Mammary epithelial cell (primary cell): ENCODE measurements around the gene KRT37.

Source experiments
- CTCF ChIP-seq, 2 donors: IDR thresholded peaks in 1 of 2; conservative IDR thresholded peaks in 1 of 2; 2 replicates each; pipeline ENCODE4 v1.5.1; 2011 to 2012; ENCODE audit warnings: inconsistent platforms in 2 of 2, low read length in 2 of 2, mild to moderate bottlenecking in 2 of 2, control low read depth in 1 of 2, low read depth in 1 of 2; ENCODE audit not compliant: insufficient read depth in 1 of 2; ENCODE audit errors: extremely low read depth in 1 of 2
- EZH2 ChIP-seq: IDR thresholded peaks from 2 replicates; pipeline ENCODE4 v1.6.1; 2012; ENCODE audit warnings: low read length, inconsistent platforms, borderline replicate concordance

GRCh38 chr17:41456204-41456603, 31.8 kb upstream of the KRT37 start:
- no peak for TF ChIP-seq EZH2
- peak in 1 of 2 donors; percentile 50 for TF ChIP-seq CTCF (conservative IDR thresholded peaks at IDR 0.05 in 1 of 2, IDR thresholded peaks at IDR 0.05 in 1 of 2; ENCODE audit: extremely low read depth in 1 of 2, insufficient read depth in 1 of 2, low read depth in 1 of 2, low read length in 2 of 2)
